DND-41 (cell line): ENCODE measurements around the gene MAGOHB.

ENCODE experiments used
- ATAC-seq: fragments of 200-7000 bp; cut with Tn5 transposase; 3 replicates; pipeline ENCODE4 v1.9.1; 2021; ENCODE audit warnings: low read depth; ENCODE audit not compliant: insufficient read depth
- DNase-seq: peaks from one replicate; pipeline ENCODE4 v3.0.0-alpha.2; 2020
- H2AFZ ChIP-seq: 2 replicates; pipeline ENCODE4 v1.6.0; 2012; ENCODE audit warnings: low read depth, low read length
- H3K27ac ChIP-seq: 2 replicates; pipeline ENCODE4 v1.5.1; 2012; ENCODE audit warnings: low read length, inconsistent platforms
- H3K27me3 ChIP-seq: fragments of 200-600 bp; sonication (generic); 2 replicates; pipeline ENCODE4 v1.6.0; 2012; ENCODE audit warnings: low read length, mild to moderate bottlenecking, inconsistent platforms; ENCODE audit not compliant: insufficient read depth, poor library complexity
- H3K36me3 ChIP-seq: 2 replicates; pipeline ENCODE4 v1.5.1; 2012; ENCODE audit warnings: low read length, inconsistent platforms; ENCODE audit not compliant: insufficient read depth
- H3K4me1 ChIP-seq: 2 replicates; pipeline ENCODE4 v1.5.1; 2012; ENCODE audit warnings: mild to moderate bottlenecking, low read length; ENCODE audit not compliant: insufficient read depth
- H3K4me2 ChIP-seq: 2 replicates; pipeline ENCODE4 v1.6.0; 2012; ENCODE audit warnings: mild to moderate bottlenecking, moderate library complexity, low read length, inconsistent platforms; ENCODE audit not compliant: insufficient read depth
- H3K4me3 ChIP-seq, 2 experiments: fragments of 200-600 bp in 1 of 2; shearing (Covaris generic) in 1 of 2; 2 replicates each; pipeline ENCODE4 v1.5.1; 2012 to 2016; ENCODE audit warnings: inconsistent platforms in 2 of 2, low read length in 2 of 2, mild to moderate bottlenecking in 2 of 2, low read depth in 1 of 2, moderate library complexity in 1 of 2
- H3K79me2 ChIP-seq: 2 replicates; pipeline ENCODE4 v1.6.0; 2012; ENCODE audit warnings: low read length, inconsistent platforms; ENCODE audit not compliant: insufficient read depth
- H3K9ac ChIP-seq: 2 replicates; pipeline ENCODE4 v1.6.0; 2012; ENCODE audit warnings: low read depth, mild to moderate bottlenecking, inconsistent platforms, low read length, moderate library complexity
- H3K9me3 ChIP-seq: 2 replicates; pipeline ENCODE4 v1.5.1; 2012; ENCODE audit warnings: low read length, moderate library complexity, mild to moderate bottlenecking, inconsistent platforms; ENCODE audit not compliant: insufficient read depth, severe bottlenecking
- H4K20me1 ChIP-seq: 2 replicates; pipeline ENCODE4 v1.6.0; 2012; ENCODE audit warnings: low read length; ENCODE audit not compliant: insufficient read depth
- CTCF ChIP-seq: IDR thresholded peaks from 2 replicates; pipeline ENCODE4 v1.5.1; 2012; ENCODE audit warnings: borderline replicate concordance, low read length, moderate library complexity, mild to moderate bottlenecking; ENCODE audit not compliant: poor library complexity, severe bottlenecking; ENCODE audit errors: extremely low read depth
- EZH2 ChIP-seq: IDR thresholded peaks from 3 replicates; pipeline ENCODE4 v1.6.1; 2012; ENCODE audit warnings: borderline replicate concordance, low read depth, mild to moderate bottlenecking, moderate library complexity, low read length, inconsistent platforms; ENCODE audit not compliant: severe bottlenecking

MAGOHB gene

GRCh38 chr12:10557329-10557728 lies 56.1 kb downstream of the MAGOHB start:
- Histone ChIP-seq H3K4me1 (peaks cover 57% of the 10 kb centered on the region), H2AFZ (no peak overlapping the region), H3K4me2 (no peak overlapping the region), H3K36me3 (no peaks in the 10 kb centered on the region), H3K27ac (no peak overlapping the region), H4K20me1 (no peaks in the 10 kb centered on the region), H3K79me2 (no peaks in the 10 kb centered on the region), H3K9ac (no peak overlapping the region), H3K27me3 (no peaks in the 10 kb centered on the region), H3K4me3 (no peak overlapping the region), H3K9me3 (peaks cover 4% of the 10 kb centered on the region)
- ATAC-seq, result no peak
- no peak for DNase-seq
- TF ChIP-seq EZH2 (no peak), CTCF (no peak)

DNA sequence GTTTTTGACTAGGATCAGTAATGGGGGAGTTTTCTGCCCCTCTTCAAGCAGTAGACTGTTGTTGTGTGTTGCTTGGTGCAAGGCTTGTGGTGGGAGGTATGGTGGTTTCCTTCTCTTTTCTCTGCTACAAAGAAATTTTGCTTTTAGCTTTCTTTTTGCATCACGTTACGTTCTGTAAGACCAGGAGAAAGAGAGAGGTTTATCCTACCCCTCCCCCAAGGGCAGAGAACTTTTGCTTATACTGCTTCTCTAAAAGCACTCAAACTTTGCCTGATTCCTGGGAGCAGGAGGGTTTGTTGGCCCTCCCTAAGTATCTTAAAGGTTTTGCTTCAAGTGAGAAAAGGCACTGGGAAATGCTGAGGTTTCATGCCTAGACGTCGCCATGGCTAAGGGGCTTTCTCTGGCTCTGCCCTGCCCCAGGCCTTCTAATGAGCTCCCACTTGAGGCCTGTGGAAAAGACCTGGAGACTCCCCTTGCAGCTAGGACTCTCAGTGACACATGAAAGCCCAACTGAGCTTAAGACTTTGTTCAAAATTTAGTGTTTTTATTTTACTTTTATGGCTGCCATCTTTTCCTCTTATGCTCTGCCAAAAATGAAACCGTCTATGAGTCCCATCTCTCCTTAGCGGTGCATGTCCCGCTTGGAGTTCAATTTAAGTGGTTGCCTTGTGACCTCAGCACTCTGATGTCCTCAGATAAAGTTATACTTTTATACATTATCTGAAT lies 58.5 kb downstream of the MAGOHB start:
- Histone ChIP-seq H4K20me1 (no peaks in the 10 kb centered on the region), H3K9ac (peak overlapping the region; percentile 32), H3K36me3 (no peaks in the 10 kb centered on the region), H3K79me2 (no peaks in the 10 kb centered on the region), H3K9me3 (peaks cover 4% of the 10 kb centered on the region), H2AFZ (peak overlapping the region; percentile 48), H3K4me1 (peaks cover 51% of the 10 kb centered on the region), H3K27me3 (no peaks in the 10 kb centered on the region), H3K4me3 (peak overlapping the region in 1 of 2 experiments; percentile 13; a peak in 3 of 4 replicates), H3K27ac (peak overlapping the region; percentile 76), H3K4me2 (peak overlapping the region; percentile 54)
- TF ChIP-seq CTCF, result no peak
- no peak for TF ChIP-seq EZH2
- ATAC-seq, result peak; percentile 40
- DNase-seq, result peak; percentile 57

DNA sequence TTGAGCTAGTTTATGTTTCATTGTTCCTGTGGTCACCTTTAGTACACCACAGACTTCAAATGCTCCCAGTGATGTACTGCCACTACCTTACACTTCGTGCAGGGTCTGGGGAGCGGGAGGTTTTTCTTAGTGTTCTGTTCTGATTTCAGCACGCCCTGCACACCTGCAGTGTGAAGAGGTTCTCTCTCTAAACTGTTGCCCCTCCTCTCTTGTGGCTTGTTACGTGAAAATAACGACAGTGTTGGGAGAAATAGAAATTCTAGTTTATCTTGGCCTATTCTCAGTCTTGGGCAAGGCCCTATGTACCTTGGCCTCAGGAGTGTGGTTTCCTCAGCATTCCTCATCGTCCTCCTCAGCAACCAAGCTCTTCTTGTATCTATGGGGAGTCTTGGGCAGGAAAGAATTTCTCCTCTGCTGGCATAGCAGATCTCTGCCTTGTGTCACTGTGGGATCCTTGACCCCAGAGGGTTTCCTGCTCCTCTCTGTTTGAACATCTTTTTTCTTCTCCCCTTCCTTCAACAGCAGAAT lies 59.1 kb downstream of the MAGOHB start:
- no peak overlapping the region; a peak in 1 of 4 replicates for H3K4me3 ChIP-seq
- H3K79me2 ChIP-seq, result no peaks in the 10 kb centered on the region
- no peaks in the 10 kb centered on the region for H3K27me3 ChIP-seq
- H3K9ac ChIP-seq, result peak overlapping the region; percentile 32
- peaks cover 45% of the 10 kb centered on the region for H3K4me1 ChIP-seq
- DNase-seq (peak; percentile 46), ATAC-seq (peak; percentile 64)
- H3K9me3 ChIP-seq, result peaks cover 4% of the 10 kb centered on the region
- no peaks in the 10 kb centered on the region for H4K20me1 ChIP-seq
- no peaks in the 10 kb centered on the region for H3K36me3 ChIP-seq
- peak overlapping the region; percentile 76 for H3K27ac ChIP-seq
- peak overlapping the region; percentile 48 for H2AFZ ChIP-seq
- H3K4me2 ChIP-seq, result peak overlapping the region; percentile 54
- TF ChIP-seq EZH2 (no peak), CTCF (no peak)
